Measurements from ENCODE around the gene HBQ1. TPM values are rescaled to one million over a fixed set of nuclear protein-coding genes. Genes with fewer than 3 reads are reported as not detected.
"Not testable (repeated sequence)": the region's sequence is repeated elsewhere in the genome, so short reads cannot be mapped to it uniquely, and the experiment has no call there.

HBQ1 gene
- total RNA-seq, 1 donor from 2014 or later, result not detected

GRCh38 chr16:189604-190186, 9.4 kb downstream of the HBQ1 start:
- DNase-seq, result no peak
- no peak for ATAC-seq
- intact Hi-C loops (cut with micrococcal nuclease), result no loop called here

DNA sequence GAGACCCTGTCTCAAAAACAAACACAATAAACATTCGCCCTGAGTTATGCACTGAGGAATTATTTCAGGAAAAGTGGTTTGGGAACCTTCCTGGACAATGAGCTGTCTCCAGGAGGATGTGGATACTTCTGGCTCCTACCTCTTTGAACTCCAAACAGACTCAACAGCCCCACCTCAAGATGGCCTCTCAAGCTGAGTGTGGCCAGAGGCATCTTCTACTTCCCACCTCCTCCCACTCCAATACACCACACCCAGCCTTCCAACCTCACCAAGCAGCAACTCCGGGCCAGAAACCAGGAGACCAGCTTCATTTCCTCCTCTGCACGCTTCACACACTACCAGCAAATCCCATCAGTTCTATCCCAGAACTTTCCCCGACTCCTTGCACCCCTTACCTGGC, 11.6 kb downstream of the HBQ1 start:
- intact Hi-C loops (cut with micrococcal nuclease), result no loop called here
- DNase-seq (no peak), ATAC-seq (no peak)

DNA sequence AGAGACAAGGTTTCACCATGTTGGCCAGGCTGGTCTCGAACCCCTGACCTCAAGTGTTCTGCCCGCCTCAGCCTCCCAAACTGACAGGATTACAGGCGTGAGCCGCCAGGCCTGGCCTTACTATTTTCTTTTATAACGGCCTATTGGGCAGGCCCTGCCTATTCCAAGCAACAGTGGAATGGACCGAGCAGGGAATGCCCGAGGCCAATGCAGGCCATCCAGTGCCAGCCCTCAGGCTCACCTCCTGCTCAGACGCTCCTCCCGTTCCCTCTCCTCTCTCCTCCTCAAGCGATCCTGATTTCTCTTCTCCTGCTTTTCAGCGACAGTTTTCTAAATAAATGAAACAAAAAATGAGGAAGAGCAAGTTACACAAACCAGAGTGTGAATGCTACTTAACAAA, 12.4 kb downstream of the HBQ1 start:
- intact Hi-C loops (cut with micrococcal nuclease), result no loop called here
- ATAC-seq (no peak), DNase-seq (no peak)

DNA sequence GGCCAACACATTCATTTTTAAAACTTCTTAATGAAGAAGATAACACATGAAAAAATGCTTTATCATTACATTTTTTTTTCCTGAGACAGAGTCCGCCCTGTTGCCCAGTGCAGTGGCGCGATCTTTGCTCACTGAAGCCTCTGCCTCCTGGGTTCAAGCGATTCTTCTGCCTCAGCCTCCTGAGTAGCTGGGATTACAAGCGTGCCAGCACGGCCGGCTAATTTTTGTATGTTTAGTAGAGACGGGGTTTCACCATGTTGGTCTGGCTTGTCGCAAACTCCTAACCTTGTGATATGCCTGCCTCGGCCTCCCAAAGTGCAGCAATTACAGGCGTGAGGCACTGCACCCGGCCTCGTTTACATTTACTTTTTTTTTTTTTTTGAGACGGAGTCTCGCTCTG, 13.2 kb downstream of the HBQ1 start:
- DNase-seq (no peak), ATAC-seq (no peak)
- intact Hi-C loops (cut with micrococcal nuclease), result no loop called here

DNA sequence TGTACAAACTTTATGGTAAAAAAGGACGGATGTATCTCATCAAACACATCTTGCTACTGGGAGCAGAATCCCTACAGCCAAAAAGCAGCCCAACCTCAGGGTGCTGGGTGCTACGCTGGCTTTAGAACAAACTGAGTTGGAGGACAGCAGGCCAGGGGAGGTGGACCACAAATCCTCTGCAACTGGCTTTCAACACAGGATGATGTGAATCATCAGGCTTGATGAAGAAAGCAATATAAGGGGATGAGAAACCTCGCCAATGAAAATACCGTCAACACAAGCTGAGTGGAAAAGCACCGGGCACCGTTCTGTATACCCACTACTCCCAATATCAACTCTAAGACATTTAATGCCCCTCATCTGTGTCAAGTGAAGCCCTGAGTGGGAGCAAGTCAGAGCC, 14.3 kb downstream of the HBQ1 start:
- no peak for DNase-seq
- ATAC-seq, result no peak
- intact Hi-C loops (cut with micrococcal nuclease), result no loop called here

GRCh38 chr16:200388-200787, 20.1 kb downstream of the HBQ1 start:
- no peak for DNase-seq
- intact Hi-C loops (cut with micrococcal nuclease), result no loop called here
- no peak for ATAC-seq

DNA sequence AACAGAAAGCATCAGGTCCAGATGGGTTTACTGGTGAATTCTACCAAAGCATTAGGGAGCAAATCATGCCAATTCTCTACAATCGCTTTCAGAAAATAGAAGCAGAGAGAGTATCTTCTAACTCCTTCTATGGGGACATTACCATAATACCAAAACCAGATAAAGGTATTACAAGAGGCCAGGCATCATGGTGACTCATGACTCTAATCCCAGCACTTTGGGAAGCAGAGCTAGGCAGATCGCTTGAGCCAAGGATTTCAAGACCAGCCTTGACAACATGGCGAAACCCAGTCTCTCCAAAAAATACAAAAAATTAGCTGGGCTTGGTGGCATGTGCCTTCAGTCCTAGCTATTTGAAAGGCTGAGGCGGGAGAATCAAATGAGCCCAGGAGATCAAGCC, 23.0 kb downstream of the HBQ1 start:
- no peak for DNase-seq
- intact Hi-C loops (cut with micrococcal nuclease), result no loop called here
- no peak for ATAC-seq

DNA sequence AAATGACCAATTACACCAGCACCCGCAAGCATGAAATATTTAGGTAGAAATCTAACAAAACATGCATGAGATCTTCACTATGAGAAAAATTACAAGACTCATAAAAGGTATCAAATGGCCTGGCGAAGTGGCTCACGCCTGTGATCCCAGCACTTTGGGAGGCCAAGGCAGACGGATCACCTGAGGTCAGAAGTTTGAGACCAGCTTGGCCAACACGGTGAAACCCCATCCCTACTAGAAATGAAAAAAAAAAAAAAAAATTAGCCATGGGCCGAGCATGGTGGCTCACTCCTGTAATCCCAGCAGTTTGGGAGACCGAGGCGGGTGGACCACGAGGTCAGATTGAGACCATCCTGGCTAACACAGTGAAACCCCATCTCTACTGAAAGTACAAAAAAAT, 23.8 kb downstream of the HBQ1 start:
- intact Hi-C loops (cut with micrococcal nuclease), result not testable (repeated sequence)

DNA sequence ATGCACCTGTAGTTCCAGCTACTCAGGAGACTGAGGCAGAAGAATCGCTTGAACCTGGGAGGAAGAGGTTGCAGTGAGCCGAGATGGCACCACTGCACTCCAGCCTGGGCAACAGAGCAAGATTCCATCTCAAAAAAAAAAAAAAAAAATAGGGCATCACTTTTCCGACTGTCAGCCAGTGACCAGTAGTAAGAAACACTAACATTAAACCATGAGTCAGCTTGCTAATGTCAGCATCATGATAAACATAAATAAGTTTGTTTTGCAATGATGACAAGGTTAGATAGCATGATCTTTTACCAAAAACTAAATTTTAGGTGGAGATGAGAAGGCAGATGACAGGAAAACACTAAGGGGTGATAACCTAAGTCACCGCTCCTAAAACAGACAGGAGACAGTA, 29.1 kb downstream of the HBQ1 start:
- DNase-seq; ATAC-seq; intact Hi-C loops (cut with micrococcal nuclease): not testable (repeated sequence)

More for the DNA sequence above, 23.8 kb downstream of the HBQ1 start:
- DNase-seq, ATAC-seq: not testable (repeated sequence)

DNA sequence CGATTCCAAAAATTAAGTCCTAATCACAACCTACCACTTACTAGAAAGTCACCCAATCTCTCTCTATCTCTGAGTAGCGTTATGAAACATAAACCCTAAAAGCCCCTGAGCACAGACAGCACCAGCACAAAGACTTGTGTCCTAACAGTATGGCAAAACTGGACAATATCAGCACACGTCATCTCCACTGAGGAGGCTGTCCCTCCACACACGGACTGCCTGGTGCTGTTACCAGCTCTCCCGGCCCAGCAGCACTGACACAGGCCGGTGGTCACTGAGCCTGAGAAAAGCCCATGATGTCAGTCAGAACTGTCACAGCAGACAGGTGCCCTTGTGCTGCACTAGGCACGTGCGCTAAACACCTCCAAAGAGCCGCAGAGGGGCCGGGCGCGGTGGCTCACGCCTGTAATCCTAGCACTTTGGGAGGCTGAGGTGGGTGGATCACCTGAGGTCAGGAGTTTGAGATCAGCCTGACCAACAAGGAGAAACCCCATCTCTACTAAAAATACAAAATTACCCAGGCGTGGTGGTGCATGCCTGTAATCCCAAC, 31.4 kb downstream of the HBQ1 start:
- DNase-seq; intact Hi-C loops (cut with micrococcal nuclease): not testable (repeated sequence)
- peak; percentile 27 for ATAC-seq

- no peak for DNase-seq
- intact Hi-C loops (cut with micrococcal nuclease), result no loop called here
- ATAC-seq, result peak; percentile 72
Observed at GRCh38 chr16:212999-213398, 32.7 kb downstream of the HBQ1 start.

- ATAC-seq, result no peak
- no peak for DNase-seq
- intact Hi-C loops (cut with micrococcal nuclease), result no loop called here
Observed at GRCh38 chr16:220021-220420, 39.8 kb downstream of the HBQ1 start.

DNA sequence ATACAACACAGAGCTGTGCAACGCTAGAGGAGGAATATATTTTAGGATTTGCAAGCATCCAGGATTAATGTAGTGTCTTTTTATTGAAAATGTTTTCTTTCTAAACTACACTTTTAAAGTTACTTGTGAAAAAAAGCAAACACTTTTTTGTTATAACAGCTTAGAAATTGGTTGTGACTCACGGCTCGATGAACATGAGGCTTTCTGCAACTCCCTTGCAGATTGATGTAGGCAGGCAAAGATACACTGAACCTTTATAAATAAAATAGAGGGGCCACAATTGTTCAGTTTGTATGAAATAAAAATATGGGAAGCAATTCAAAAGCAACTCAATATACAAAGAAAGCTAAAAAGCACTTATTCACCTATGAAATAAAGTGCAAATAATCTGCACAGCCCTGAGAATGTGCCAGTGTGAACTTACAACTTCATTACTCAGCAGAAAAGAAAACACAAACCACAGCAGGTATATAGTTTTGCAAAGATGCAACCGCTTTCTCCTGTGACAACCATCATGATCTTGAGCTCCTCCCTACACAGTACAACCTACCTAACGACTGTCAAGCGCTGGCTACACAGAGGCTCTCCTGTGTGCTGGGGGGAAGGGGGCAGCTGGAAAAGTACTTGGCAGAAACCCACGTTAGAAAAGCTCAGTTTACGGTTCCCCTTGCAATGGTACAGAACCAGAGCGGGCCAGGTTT, 48.0 kb downstream of the HBQ1 start:
- intact Hi-C loops (cut with micrococcal nuclease), result no loop called here
- ATAC-seq, result peak; percentile 2
- no peak for DNase-seq

DNA sequence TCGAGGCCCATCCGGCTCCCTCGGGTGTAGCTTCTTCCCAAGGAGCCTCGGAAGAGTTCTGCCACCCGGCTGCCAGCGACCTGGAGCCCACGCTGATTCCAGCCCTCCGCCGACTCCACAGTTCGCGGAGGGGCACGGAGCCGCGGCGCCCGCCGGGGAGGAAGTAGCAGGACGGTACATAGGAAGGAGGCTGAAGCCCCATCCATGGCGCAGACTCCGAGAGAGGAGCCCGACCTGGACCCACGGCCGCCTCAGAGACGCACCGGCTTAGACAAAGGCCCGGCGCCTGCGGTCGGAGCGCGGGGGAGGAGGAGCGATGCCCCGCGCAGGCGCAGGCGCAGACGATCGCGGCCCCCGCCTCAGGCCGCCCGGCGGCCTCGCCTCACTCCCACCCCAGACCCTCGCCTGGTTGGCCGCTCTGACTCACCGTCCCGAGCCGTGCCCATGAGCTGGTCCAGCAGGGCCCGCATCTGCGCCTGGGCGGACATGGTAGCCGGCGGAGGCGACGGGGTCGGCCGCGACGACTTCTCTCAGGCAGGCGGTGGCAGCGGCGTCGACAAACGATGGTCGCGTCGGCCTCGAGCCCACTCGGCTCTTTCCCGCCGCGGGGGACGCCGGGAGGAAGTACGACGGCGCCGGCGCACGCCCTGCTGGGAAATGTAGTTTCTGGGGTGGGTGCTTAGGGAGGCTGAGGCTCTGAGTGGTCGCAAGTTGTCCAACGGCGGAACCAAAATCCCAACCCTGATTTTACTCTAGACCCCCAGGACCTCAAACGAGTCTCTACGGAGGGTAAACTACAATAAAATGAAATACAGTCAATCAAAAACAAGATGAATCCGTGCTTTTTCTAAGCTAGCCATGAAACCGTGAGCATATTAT, 48.8 kb downstream of the HBQ1 start, which contains the start of gene LUC7L:
Gene LUC7L (minus strand): TSS at position 598 of the 879 bp plus-strand sequence. CDS start 110 bp downstream, at position 488.
- DNase-seq (peak; percentile 94), ATAC-seq (peak; percentile 97)
- intact Hi-C loops (cut with micrococcal nuclease), result no loop called here

DNA sequence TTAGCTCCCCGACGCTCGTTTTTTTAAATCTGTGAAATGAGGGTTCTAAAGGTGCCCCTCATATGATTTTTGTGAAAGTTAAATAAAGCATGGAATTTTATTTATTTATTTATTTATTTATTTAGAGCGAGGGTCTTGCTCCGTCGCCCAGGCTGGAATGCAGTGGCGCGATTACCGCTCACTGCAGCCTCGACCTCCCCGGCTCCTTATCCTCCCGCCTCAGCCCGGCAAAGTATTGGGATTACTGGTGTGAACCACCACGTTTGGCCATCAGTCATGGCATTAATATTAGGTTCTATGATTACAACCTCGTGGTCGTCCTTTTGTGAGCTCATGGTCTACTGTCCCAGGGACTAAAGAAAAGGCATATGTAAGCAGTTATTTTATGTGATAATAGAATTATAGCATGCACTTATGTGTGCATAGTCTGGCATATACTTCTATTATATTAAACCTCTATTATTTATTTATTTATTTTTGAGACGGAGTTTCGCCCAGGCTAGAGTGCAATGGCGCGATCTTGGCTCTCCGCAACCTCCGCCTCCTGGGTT, 49.5 kb downstream of the HBQ1 start:
- intact Hi-C loops (cut with micrococcal nuclease), result no loop called here
- DNase-seq (no peak), ATAC-seq (no peak)

GRCh38 chr16:230351-230750, 50.1 kb downstream of the HBQ1 start:
- ATAC-seq; DNase-seq; intact Hi-C loops (cut with micrococcal nuclease): not testable (repeated sequence)
